Fibroblast of skin of left biceps (primary cell): ENCODE data around the gene PMM2.
A peak's percentile ranks its signal among the peaks of the same experiment; 100 is the strongest.
"Not testable (repeated sequence)": the region's sequence is repeated elsewhere in the genome, so short reads cannot be mapped to it uniquely, and the experiment has no call there.

Source experiments
- DNase-seq, 2 experiments: peaks; one replicate each; pipeline ENCODE4 v3.0.0-alpha.2; 2013; ENCODE audit warnings: low read depth in 2 of 2

Gene PMM2

DNA sequence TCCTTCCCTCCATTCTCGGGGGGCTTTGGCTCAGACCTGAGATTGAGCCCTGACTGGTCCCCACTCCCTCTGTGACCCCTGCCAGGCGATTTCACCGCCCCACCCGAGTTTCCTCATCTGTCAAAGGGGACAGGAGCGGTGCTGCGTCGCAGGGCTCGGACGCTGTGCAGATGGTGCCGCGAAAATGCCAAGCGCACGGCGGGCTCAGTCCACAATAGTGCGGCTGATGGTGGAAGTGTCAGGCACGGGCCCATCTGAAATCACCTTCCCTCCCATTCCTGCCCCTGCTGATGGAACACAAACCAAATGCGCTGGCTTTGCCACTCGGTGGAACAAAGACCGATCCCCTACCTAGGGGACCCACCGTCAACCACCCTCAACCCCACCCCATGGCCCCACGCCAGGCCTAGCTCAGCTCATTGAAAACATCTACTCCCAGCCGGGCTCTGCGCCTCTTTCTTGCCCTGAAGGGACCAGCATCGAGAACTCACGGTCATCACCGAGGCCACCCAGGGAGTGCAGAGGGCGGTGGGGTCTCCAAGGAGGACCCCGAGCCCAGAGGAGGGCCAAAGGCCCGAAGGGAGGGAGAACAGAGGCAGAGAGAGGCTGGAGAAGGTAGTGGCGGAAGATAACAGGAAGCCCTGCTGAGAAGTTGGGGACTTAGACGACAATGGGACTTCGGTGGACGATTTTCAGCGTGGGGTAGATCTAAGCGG is 69.7 kb downstream of the PMM2 start:
- no peak for DNase-seq

DNA sequence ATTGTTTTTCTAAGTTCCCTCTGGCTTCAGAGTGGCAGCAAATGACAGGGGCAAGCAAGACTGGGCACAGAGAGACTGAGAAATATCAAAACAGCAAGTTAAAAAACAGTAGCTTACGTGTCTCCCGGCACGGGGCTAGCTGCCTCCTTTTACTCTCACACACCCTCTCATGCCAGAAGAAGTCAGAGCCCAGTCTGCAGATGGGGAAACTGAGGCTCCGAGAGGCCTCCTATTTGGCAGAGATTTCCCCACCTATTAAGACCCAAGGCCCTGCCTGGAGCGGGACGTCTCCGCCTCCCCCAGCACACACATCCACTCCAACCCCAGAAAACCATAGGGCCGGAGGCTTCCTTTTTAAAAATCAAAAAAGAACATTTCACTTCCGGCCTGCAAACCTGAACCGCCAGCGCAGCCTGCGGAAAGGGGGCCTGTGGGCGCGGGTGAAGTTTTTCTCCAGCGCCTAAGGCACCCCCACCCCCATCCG is 70.3 kb downstream of the PMM2 start:
- no peak for DNase-seq

DNA sequence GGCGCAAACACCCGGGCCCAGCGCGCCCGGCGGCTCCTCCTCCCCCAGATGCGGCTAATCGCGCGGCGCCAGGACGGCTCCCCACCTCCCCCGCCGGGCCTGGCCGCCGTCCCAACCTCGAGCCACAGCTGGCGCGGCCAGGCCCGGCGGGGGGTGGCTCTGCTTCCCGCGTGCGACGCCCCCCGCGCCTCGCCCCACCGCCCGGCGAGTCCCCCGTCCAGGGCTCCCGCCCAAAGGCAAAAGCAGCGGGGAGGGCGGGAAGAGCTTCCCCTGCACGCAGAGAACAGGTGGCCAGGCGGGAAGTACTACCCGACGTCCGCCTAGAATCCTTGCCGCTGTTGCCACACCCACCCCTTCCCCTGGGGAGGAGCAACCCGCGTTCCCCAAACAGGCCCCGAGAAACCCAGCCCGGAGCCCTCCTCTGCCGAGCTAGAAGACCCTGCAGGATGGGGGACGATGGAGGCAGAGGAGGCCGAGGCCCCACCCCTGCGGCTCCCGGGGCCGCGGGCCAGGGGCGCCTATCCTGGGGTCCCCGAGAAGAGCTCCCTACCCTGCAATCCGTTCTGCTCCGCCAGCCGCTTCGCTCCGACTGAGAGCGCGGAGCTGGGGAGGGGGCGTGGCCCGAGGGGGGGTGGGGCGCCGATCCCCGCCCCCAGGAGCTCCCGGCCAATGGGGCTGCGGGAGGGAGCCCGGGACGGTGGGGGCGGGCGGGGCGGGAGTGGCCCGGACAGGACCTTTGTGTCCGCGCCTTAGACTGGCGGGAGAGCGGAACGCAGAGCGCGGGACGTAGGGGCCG is 71.0 kb downstream of the PMM2 start, which contains the start of gene CARHSP1:
Gene CARHSP1, minus strand, starts transcription at position 591 of the 796 bp plus-strand sequence. CDS start 9,678 bp downstream, outside the sequence.
- DNase-seq = peak; percentile 68 to 73

DNA sequence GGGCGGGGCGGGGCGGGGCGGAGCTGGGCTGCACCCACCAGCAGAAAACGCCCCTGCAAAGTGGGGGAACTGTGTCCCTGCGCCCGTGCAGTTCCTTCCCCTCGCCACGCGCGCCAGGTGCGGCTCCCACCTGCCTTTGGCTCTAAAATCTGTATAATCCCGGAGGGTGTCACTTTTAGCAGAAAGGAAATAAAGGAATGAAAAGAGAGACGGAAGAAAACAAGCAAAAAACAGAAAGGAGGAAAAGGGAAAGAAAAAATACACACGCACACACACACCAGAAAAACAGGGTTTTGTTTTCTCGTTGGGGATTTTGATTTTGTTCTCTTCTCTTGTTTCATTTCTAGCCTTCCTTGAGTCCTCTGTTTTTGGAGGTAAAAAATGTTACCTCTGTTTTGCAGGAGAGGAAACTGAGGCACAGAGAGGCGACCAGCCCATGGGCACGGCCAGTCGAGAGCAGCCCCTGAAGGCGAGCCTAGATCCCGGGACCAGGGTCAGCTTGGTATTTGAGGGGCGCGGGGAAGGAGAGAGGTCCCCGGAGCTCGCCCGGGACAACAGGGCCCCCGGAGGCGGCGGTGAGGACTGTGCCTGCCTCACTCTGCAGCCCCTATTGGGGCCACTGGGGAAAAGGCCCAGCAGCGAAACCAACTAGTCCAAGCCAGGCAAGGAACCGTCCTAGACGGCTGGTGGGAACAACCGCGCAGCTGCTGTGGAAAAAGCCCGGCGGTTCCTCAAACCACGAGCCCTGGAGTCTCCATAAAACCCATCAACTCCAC is 71.8 kb downstream of the PMM2 start:
- no peak for DNase-seq

DNA sequence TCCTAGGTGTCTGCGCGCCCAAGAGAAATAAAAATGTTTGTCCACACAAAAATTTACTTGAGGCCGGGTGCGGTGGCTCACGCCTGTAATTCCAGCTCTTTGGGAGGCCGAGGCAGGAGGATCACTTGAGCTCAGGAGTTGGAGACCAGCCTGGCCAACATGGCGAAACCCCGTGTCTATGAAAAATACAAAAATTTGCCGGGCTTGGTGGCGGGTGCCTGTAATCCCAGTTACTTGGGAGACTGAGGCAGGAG is 72.3 kb downstream of the PMM2 start:
- not testable (repeated sequence) for DNase-seq

DNA sequence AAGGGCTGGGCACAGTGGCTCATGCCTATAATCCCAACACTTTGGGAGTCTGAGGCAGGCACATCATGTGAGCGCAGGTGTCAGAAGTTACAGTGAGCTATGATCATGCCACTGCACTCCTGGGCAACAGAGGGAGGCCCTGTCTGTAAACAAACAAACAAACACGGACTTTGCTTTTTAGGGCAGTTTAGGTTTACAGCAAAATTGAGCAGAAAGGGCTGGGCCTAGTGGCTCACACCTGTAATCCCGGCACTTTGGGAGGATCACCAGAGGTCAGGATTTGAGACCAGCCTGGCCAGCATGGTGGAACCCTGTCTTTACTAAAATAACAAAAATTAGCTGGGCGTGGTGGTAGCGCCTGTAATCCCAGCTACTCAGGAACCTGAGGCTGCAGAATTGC is 74.4 kb downstream of the PMM2 start:
- no peak for DNase-seq

DNA sequence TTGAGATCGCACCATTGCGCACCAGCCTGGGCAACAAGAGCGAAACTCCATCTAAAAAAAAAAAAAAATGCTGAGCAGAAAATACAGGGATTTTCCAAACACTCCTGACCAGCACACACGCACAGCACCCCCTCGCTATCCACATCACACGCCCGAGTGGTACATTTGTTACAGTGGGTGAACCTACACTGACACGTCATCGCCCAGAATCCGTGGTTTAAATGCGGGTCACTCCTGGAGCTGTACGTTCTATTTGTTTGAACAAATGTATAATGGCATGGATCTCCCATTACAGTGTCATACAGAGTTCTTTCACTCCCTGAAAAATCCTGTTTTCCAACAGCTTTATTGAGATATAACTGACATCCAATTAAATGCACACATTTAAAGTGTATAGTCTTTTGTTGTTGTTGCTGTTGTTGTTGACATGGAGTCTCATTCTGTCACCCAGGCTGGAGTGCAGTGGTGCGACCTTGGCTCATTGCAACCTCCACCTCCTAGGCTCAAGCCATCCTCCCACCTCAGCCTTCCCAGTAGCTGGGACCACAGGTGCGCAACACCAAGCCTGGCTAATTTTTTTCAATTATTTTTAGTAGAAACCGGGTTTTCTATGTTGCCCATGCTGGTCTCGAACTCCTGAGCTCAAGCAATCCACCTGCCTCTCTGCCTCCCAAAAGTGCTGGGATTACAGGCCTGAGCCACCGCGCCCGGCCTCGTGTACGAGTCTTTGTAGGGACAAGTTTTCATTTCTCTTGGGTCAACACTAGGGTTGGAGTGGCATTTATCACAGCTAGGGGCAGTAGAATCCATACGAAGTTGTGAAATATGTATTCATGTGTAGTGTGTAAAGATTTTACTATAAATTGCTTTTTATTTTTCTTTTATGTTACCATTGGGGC is 75.6 kb downstream of the PMM2 start:
- no peak for DNase-seq

DNA sequence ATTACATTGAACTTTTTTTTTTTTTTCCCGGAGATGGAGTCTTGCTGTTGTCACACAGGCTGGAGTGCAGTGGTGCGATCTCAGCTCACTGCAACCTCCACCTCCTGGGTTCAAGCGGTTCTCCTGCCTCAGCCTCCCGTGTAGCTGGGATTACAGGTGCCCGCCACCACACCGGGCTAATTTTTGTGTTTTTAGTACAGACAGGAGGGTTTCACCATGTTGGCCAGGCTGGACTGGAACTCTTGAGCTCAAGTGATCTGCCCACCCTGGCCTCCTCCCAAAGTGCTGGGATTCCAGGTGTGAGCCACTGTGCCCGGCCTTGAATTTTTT is 76.2 kb downstream of the PMM2 start:
- DNase-seq = not testable (repeated sequence)

DNA sequence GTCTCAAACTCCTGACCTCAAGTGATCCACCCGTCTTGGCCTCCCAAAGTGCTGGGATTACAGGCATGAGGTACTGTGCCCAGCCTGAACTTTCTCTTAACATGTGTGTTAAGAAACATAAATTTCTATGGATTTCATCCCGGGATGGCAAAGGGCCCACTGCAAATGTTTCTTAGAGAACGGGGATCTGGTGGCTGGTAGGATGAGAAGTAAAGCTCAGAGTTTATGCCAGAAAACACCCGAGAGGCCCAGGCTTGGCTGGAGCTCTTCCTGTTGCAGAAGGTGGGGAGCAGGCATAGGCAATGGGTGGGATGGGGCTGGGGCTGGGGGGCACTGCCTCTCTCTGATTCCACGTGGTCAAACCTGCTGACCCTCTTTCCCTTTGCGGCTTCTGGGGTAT is 76.7 kb downstream of the PMM2 start:
- peak; percentile 25 to 38 for DNase-seq

DNA sequence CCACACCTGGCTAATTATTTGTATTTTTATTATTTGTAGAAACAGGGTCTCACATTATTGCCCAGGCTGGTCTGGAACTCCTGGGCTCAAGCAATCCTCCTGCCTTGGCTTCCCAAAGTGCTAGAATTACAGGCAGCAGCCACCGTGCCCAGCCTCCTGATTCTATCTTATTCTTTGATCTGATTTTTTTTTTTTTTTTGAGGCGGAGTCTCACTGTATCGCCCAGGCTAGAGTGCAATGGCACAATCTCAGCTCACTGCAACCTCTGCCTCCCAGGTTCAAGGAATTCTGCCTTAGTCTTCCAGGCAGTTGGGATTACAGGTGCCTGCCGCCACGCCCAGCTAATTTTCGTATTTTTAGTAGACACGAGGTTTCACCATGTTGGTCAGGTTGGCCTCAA is 77.7 kb downstream of the PMM2 start:
- DNase-seq = not testable (repeated sequence)

DNA sequence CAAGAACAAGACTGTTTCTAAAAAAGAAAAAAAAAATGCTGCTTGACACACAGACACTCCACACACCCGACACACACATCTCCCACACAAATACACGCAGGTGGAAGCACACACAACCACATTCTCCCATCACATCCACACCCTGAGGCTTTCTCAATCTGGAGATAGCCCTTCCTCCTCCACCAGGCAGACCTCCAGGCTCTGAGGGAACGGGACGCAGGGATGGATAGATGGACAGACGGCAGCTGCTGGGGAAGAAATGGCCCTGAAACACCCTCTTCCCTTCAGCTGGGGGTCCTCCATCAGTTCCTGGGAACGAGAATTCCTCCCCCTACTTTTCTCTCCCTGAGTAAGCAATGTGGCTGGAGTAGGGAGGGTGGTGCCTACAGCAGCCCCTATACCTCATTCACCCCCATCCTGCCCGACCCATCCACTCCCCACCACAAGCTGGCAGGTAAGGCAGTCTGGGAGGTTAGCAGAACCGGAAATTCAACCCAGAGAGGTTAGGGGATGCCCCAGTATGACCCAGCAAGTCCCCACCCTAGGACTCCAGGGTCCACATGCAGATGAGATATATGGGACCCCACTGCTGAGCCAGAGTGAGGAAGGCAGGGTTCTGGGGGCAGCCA is 80.4 kb downstream of the PMM2 start:
- DNase-seq = no peak

DNA sequence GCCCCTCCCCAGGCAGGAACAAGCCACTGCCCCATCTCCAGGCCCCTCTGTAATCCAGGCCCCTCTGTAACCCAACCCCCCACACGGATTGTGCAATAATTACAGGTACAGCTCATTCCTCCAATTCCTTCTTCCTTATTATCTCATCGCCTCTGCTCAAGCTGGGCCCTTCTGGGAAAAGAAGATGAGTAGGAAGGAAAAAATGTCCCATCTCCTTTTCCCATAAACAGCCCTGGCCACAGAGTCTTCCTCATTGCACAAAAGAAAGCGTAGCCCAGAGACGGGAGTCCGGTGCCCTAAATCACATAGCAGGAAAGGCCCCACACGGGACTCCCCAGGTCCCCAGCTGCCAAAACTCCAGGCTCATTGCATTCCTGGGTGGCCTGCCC is 80.9 kb downstream of the PMM2 start:
- DNase-seq = peak; percentile 80 to 82

DNA sequence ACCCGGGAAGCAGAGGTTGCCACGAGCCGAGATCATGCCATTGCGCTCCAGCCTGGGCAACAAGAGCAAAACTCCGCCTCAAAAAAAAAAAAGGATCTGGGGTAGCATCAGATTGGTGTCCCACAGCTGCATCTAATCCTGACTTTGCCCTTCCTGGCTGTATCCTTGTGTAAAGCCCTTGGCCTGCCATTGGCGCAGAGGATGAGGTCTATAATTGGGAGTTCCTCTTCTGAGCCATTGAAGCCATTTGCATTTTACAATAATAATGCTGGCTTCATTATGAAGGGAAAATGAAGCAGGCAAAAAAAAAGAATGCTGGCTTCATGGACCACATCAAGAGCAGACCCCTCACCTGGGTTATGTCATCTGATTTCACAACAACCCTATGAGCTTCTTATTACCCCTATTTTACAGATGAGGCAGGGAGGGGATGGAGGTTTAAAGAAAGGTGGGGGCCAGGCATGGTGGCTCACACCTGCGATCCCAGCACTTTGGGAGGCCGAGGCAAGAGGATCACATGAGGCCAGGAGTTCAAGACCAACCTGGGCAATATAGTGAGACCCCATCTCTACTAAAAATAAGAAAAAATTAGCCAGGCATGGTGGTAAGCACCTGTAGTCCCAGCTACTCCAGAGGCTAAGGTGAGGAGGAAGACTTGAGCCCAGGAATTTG is 83.3 kb downstream of the PMM2 start:
- no peak for DNase-seq

DNA sequence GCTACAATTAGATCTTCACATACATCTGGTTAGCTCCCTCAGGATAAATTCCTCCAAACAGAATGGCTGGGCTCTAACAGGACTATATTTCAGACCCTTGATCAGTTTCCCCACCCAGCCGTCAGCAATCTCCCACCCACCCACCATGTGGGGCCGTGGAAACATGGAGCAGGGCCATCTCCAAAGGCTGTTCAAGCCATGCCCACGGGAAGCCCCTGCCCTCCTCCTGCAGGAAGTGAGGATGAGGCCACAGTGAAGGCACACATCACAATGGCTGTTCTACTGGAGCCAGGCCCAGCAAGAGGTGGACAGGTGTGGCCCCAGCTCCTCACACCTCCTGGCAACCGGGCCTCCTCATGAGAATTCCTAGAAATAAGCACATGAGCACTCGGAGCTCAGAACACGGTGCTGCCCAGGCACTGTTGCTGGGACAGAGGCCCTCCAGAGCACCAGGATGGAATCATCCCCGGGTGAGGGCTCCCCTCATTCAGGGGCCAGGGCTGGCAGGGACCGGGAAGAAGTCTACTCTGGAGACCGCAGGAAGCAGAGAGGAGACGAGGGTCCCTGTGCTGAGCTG is 84.5 kb downstream of the PMM2 start, which contains the start of gene LITAFD:
Gene LITAFD, plus strand, starts transcription at position 311 of the 577 bp plus-strand sequence. CDS start 2,005 bp downstream, outside the sequence.
- no peak for DNase-seq

DNA sequence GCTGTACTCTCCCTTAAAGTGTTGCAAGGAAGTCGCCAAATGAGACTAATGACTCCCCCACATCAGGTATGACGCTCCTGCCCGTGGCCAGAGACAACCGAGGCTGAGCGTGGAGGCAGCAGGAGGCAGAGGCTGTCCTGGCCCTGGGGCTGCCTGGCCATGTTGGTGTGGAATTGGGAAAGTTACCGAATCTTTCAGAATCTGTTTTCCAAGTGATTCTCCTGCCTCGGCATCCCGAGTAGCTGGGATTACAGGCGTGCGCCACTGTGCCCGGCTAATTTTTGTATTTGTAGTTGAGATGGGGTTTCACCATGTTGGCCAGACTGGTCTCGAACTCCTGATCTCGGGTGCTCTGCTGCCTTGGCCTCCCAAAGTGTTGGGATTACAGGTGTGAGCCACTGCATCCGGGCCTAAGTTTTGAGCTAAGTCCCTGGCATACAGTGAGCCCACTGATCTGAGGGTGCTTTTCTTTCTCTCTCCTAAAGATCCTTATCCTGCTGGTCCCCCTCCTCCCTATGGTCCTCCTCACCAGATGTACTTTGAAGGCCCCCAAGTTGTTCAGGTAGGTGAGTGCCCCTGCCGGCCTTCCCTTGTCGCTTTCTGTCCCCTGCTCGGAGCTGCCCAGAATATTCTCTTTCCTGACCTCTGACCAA is 85.2 kb downstream of the PMM2 start:
- no peak for DNase-seq

DNA sequence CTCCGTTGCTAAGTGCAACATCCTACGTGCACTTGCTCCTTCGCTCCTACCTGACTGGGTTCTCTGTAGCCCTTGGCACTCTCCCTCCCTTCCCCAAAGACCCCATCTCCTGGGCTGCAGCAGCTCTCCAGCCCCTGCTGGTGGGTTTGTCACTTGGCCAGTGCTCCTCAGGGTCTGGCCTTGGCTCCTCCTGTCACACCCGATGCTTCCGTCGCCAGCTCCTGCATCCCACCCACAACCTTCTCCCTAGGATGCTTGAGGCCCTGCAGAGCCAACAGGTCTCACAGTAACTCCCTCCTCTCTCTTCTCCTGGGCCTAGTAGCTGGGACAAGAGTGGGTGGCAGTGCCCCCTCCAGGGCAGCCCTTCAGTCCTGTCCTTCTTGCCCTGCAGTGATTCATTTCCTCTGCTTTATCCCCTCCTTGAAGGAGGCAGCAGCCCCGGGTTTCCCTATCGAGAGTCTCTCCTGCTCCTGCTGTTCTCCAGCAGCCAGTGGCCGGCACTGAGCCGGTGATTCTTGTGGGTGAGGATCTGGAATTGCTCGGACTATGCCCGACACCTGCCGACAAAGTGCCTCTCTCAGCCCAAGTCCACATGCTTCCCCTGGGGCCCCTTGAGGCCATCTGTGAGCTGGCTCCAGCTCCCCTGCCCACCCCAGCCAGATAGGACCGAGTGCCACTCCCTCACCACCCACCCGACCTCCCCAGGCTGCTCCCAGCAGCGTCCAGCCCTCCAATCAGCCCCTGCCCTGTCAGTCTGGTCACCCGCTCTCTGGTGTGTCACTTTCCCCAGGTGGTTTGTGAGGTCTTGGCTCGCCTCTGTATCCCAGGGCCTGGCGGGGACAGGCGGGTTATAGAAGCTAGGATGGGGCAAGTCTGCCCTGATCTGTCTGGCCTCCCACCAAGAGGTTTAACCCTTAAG is 88.3 kb downstream of the PMM2 start:
- no peak for DNase-seq

DNA sequence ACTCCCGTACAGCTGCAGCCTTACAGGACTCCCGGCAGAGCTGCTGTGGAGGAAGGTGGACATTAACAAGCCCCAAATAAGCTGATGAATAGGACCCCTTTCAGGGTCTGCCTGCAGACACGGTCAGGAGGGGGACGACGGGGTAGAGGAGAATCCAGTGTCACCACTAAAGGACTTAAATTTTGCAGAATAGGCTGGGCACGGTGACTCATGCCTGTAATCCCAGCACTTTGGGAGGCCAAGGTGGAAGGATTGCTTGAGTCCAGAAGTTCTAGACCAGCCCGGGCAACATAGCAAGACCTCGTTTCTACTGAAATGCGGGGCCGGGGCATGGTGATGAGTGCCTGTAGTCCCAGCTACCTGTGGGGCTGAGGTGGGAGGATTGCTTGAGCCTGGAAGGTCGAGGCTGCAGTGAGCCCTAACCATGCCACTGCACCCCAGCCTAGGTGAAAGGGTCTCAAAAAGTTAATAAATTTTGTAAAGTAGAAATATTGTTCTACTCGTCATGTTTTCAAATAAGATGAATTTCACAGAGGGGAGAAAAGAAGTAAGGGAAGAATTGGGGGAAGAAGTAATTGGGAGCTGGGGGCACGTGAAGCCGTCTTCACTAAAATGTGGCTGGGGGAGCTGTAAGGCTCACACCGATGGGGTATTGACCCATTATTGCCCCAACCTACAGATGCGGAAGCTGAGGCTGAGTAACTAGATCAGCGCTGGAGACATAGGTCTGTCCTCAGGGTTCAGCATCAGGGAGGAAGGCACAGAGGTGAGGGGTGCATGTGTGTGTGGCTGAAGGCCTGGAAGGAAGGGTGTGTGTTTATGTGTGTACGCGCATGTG is 89.2 kb downstream of the PMM2 start:
- no peak for DNase-seq

DNA sequence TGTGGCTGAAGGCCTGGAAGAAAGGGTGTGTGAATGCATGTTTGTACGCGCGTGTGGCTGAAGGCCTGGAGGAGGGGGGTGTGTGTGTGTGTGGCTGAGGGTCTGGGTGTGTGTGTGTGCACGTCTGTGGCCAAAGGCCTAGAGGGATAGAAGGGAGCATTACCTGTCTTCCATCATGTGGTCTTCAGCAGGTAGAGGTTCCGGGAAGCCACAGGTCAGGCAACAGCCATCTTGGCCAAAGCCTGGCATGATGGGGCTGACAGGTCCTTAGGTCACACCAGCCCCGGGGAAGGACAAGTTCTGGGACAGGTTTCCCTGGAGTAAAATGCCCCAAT is 89.8 kb downstream of the PMM2 start:
- no peak for DNase-seq
